KMS-11 (cell line): Measurements from ENCODE around the gene TAF1B.

Experiments used
- H2AFZ ChIP-seq: fragments of 200-600 bp; sonication (generic); 2 replicates; pipeline ENCODE4 v1.6.1; 2016; ENCODE audit warnings: antibody characterized with exemption, mixed run types, low read depth
- H3K27ac ChIP-seq: fragments of 200-600 bp; sonication (generic); 2 replicates; pipeline ENCODE4 v1.6.1; 2016; ENCODE audit warnings: mild to moderate bottlenecking, mixed run types
- H3K27me3 ChIP-seq: fragments of 200-600 bp; sonication (generic); 2 replicates; pipeline ENCODE4 v1.6.1; 2017; ENCODE audit warnings: mild to moderate bottlenecking, low read depth, mixed run types, moderate library complexity; ENCODE audit not compliant: insufficient read depth
- H3K36me3 ChIP-seq: fragments of 200-600 bp; sonication (generic); 2 replicates; pipeline ENCODE4 v1.6.1; 2017; ENCODE audit warnings: mild to moderate bottlenecking, mixed run types; ENCODE audit not compliant: insufficient read depth
- H3K4me1 ChIP-seq: fragments of 200-600 bp; sonication (generic); 2 replicates; pipeline ENCODE4 v1.6.1; 2016; ENCODE audit warnings: mild to moderate bottlenecking, low read depth, mixed run types; ENCODE audit not compliant: poor library complexity, severe bottlenecking
- H3K4me2 ChIP-seq: fragments of 200-600 bp; sonication (generic); 2 replicates; pipeline ENCODE4 v1.7.0; 2016; ENCODE audit warnings: mild to moderate bottlenecking, mixed run types
- H3K4me3 ChIP-seq: fragments of 200-600 bp; sonication (generic); IDR thresholded peaks from 2 replicates; pipeline ENCODE4 v1.6.1; 2017; ENCODE audit warnings: low read depth, low read length, mixed read lengths; ENCODE audit not compliant: insufficient read depth
- H3K79me2 ChIP-seq: fragments of 200-600 bp; sonication (generic); 2 replicates; pipeline ENCODE4 v1.6.1; 2016; ENCODE audit warnings: low read depth, mixed run types; ENCODE audit not compliant: insufficient read depth
- H3K9ac ChIP-seq: fragments of 200-600 bp; sonication (generic); 2 replicates; pipeline ENCODE4 v1.6.1; 2016; ENCODE audit warnings: mild to moderate bottlenecking, mixed run types
- H4K20me1 ChIP-seq: fragments of 200-600 bp; sonication (generic); 2 replicates; pipeline ENCODE4 v1.6.1; 2016; ENCODE audit warnings: mild to moderate bottlenecking, mixed run types; ENCODE audit not compliant: insufficient read depth
- CTCF ChIP-seq: fragments of 200-600 bp; sonication (generic); conservative IDR thresholded peaks from 2 replicates; pipeline ENCODE4 v1.6.1; 2017; ENCODE audit warnings: low read depth, mild to moderate bottlenecking, antibody characterized with exemption, low read length, moderate library complexity, mixed read lengths

The TAF1B gene

DNA sequence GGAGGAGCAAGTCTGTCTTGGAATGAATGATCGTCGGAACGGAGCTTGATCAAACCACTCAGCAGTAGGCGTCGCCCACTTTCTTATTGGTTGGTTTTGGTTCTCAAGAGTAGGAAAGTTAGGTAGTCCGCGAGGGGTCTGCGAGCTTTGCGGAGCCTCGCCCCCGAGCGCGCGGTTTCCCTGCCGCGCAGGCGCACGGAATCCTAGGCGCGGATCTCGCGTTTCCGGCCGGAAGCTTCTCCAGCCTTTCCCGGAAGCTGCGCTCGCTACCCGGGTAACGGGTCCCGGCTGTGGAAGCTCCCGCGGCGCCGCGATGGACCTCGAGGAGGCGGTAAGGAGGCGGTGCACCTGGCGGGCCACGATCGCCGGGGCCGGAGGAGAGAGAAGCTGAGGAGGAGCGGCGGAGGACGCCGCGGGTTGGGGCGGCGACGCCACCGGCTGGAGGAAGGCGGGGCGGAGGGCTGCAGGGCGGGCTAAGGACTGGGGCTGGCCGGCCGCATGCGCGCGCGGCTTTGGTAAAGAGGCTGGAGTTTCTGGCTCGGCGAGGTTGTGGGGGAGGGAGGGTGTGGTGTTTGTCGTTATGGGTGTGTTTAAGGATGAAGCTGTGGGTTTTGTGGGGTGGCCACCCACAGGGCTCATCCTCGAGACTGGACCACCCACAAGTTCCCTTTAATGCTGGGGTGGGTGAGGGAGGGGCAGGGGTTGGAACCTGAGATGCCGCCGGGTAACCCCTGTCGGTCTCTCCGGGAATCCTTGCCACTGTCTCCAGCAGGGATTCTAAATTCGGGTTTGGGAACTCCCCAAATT lies at the start of gene TAF1B:
TAF1B (plus strand) TSS at position 246 of the 807 bp plus-strand sequence; CDS start at position 314, 68 bp downstream.
- Histone ChIP-seq H3K27ac (peak within 1 kb of the TSS; percentile 84), H3K79me2 (no peaks in the 10 kb centered on the region; the same call in 1 of the 2 replicates), H2AFZ (peak within 1 kb of the TSS; percentile 89), H4K20me1 (no peaks in the 10 kb centered on the region), H3K9ac (peak within 1 kb of the TSS; percentile 80), H3K4me1 (peaks cover 31% of the 10 kb centered on the region), H3K4me3 (peak within 1 kb of the TSS; percentile 68), H3K36me3 (no peaks in the 10 kb centered on the region; the same call in 1 of the 2 replicates), H3K27me3 (no peaks in the 10 kb centered on the region), H3K4me2 (peak within 1 kb of the TSS; percentile 79)
- no peak for TF ChIP-seq CTCF

GRCh38 chr2:9793918-9794717 lies 49.2 kb upstream of the TAF1B start:
- H2AFZ ChIP-seq = no peak overlapping the region
- no peaks in the 10 kb centered on the region for H3K4me1 ChIP-seq
- no peak overlapping the region for H3K4me3 ChIP-seq
- no peak overlapping the region for H3K9ac ChIP-seq
- H3K27ac ChIP-seq = no peak overlapping the region
- no peaks in the 10 kb centered on the region for H4K20me1 ChIP-seq
- H3K27me3 ChIP-seq = no peaks in the 10 kb centered on the region
- no peaks in the 10 kb centered on the region for H3K79me2 ChIP-seq
- no peak overlapping the region for H3K4me2 ChIP-seq
- TF ChIP-seq CTCF = no peak
- no peaks in the 10 kb centered on the region for H3K36me3 ChIP-seq

GRCh38 chr2:9795071-9795470 lies 48.2 kb upstream of the TAF1B start:
- Histone ChIP-seq H2AFZ (no peak overlapping the region), H3K36me3 (no peaks in the 10 kb centered on the region), H3K79me2 (no peaks in the 10 kb centered on the region), H3K9ac (no peak overlapping the region), H3K4me3 (no peak overlapping the region), H4K20me1 (no peaks in the 10 kb centered on the region), H3K4me2 (no peak overlapping the region), H3K27me3 (no peaks in the 10 kb centered on the region), H3K27ac (no peak overlapping the region), H3K4me1 (peaks cover 7% of the 10 kb centered on the region)
- no peak for TF ChIP-seq CTCF

- no peaks in the 10 kb centered on the region for H3K79me2 ChIP-seq
- H3K36me3 ChIP-seq = no peaks in the 10 kb centered on the region
- H4K20me1 ChIP-seq = no peaks in the 10 kb centered on the region
- H3K27me3 ChIP-seq = no peaks in the 10 kb centered on the region
- H2AFZ ChIP-seq = no peak overlapping the region
- H3K4me3 ChIP-seq = no peak overlapping the region
- peaks cover 8% of the 10 kb centered on the region for H3K4me1 ChIP-seq
- no peak overlapping the region for H3K9ac ChIP-seq
- H3K27ac ChIP-seq = no peak overlapping the region
- H3K4me2 ChIP-seq = no peak overlapping the region
- no peak for TF ChIP-seq CTCF
These were observed 46.9 kb upstream of the TAF1B start for GRCh38 chr2:9796056-9797010.
